IMR-90 (cell line): ENCODE measurements around the gene ATP10A. TPM values are rescaled to one million over a fixed set of nuclear protein-coding genes. Genes with fewer than 3 reads are reported as not detected.

ENCODE experiments used
- ATAC-seq: fragments of 200-7000 bp; cut with Tn5 transposase; 2 replicates; pipeline ENCODE4 v1.9.1; 2020; ENCODE audit warnings: low read depth, mild to moderate bottlenecking, moderate library complexity
- BruUV-seq: library from RNA; stranded (reverse); fragments of 400-500 nt; replicated peaks from 2 replicates; lab custom pipeline; 2021; lab: Mats Ljungman, UMichigan
- CTCF ChIA-PET: fragments of 300-600 bp; formaldehyde crosslinking; extraction: SDS; loops from one replicate; lab custom pipeline; 2021; ENCODE audit warnings: antibody characterized with exemption; lab: Yijun Ruan, JAX
- POLR2A ChIA-PET: fragments of 300-600 bp; sonication (Branson Sonifier 250); formaldehyde crosslinking; loops from one replicate; lab custom pipeline; 2022; ENCODE audit warnings: antibody characterized with exemption; ENCODE audit not compliant: unreplicated experiment; lab: Charles Lee
- DNase-seq: peaks from one replicate; pipeline ENCODE4 v3.0.0; 2013
- H2AFZ ChIP-seq: replicated peaks from 2 replicates; pipeline ENCODE3; 2013; ENCODE audit warnings: low read length, mild to moderate bottlenecking; ENCODE audit not compliant: poor library complexity
- H2AK5ac ChIP-seq: 2 replicates; pipeline ENCODE4 v1.6.1; 2013; ENCODE audit warnings: low read depth, low read length, inconsistent platforms
- H2AK9ac ChIP-seq: replicated peaks from 2 replicates; pipeline ENCODE3; 2013; ENCODE audit warnings: mild to moderate bottlenecking, low read depth, low read length, moderate library complexity; ENCODE audit not compliant: poor library complexity
- H2BK120ac ChIP-seq: 2 replicates; pipeline ENCODE4 v1.6.1; 2013; ENCODE audit warnings: low read depth, low read length, inconsistent platforms
- H2BK15ac ChIP-seq: 3 replicates; pipeline ENCODE4 v1.6.1; 2013; ENCODE audit warnings: low read depth, low read length, inconsistent platforms
- H2BK20ac ChIP-seq: 2 replicates; pipeline ENCODE4 v1.6.1; 2013; ENCODE audit warnings: low read depth, mild to moderate bottlenecking, inconsistent platforms, low read length, moderate library complexity
- H2BK5ac ChIP-seq: 2 replicates; pipeline ENCODE4 v1.6.1; 2013; ENCODE audit warnings: mild to moderate bottlenecking, low read depth, low read length, inconsistent platforms; ENCODE audit not compliant: poor library complexity, severe bottlenecking
- H3K14ac ChIP-seq: replicated peaks from 2 replicates; pipeline ENCODE4 v1.6.1; 2013; ENCODE audit warnings: low read depth, low read length, inconsistent platforms
- H3K18ac ChIP-seq: 2 replicates; pipeline ENCODE4 v1.6.1; 2013; ENCODE audit warnings: low read depth, low read length, control low read depth
- H3K23ac ChIP-seq: 2 replicates; pipeline ENCODE4 v1.6.1; 2013; ENCODE audit warnings: low read depth, low read length, inconsistent platforms
- H3K27ac ChIP-seq: 2 replicates; pipeline ENCODE4 v1.5.1; 2013; ENCODE audit warnings: mild to moderate bottlenecking, control low read depth, low read length; ENCODE audit not compliant: insufficient read depth
- H3K27me3 ChIP-seq: 2 replicates; pipeline ENCODE4 v1.6.1; 2013; ENCODE audit warnings: low read length; ENCODE audit not compliant: control insufficient read depth, insufficient read depth
- H3K36me3 ChIP-seq: 2 replicates; pipeline ENCODE4 v1.6.1; 2013; ENCODE audit warnings: low read length, mixed read lengths; ENCODE audit not compliant: control insufficient read depth, insufficient read depth
- H3K4ac ChIP-seq: 2 replicates; pipeline ENCODE4 v1.6.1; 2013; ENCODE audit warnings: low read depth, low read length, inconsistent platforms
- H3K4me1 ChIP-seq: 2 replicates; pipeline ENCODE4 v1.6.1; 2013; ENCODE audit warnings: low read length, mixed read lengths; ENCODE audit not compliant: control insufficient read depth, insufficient read depth
- H3K4me2 ChIP-seq: 2 replicates; pipeline ENCODE4 v1.6.1; 2013; ENCODE audit warnings: low read depth, mild to moderate bottlenecking, control low read depth, low read length, moderate library complexity
- H3K4me3 ChIP-seq: 2 replicates; pipeline ENCODE4 v1.5.1; 2013; ENCODE audit warnings: low read depth, mild to moderate bottlenecking, control low read depth, low read length, moderate library complexity; ENCODE audit not compliant: insufficient read depth
- H3K56ac ChIP-seq: 2 replicates; pipeline ENCODE4 v1.6.1; 2013; ENCODE audit warnings: low read length, inconsistent platforms; ENCODE audit not compliant: insufficient read depth; ENCODE audit errors: extremely low read depth
- H3K79me1 ChIP-seq, 2 experiments: 2 replicates each; pipeline ENCODE4 v1.6.1; 2013; ENCODE audit warnings: low read length in 2 of 2, inconsistent platforms in 1 of 2, low read depth in 1 of 2
- H3K9ac ChIP-seq: 2 replicates; pipeline ENCODE4 v1.6.1; 2013; ENCODE audit warnings: low read depth, low read length, control low read depth
- H3K9me1 ChIP-seq: 2 replicates; pipeline ENCODE4 v1.6.1; 2013; ENCODE audit warnings: low read length, inconsistent platforms; ENCODE audit not compliant: insufficient read depth
- H3K9me3 ChIP-seq: 2 replicates; pipeline ENCODE4 v1.6.1; 2013; ENCODE audit warnings: low read length; ENCODE audit not compliant: control insufficient read depth, insufficient read depth
- H4K20me1 ChIP-seq: 2 replicates; pipeline ENCODE4 v1.6.1; 2013; ENCODE audit warnings: low read length, inconsistent platforms; ENCODE audit not compliant: insufficient read depth
- H4K5ac ChIP-seq: 2 replicates; pipeline ENCODE4 v1.6.1; 2013; ENCODE audit warnings: mild to moderate bottlenecking, low read depth, low read length, control low read depth
- H4K8ac ChIP-seq, 2 experiments: 2 replicates each; pipeline ENCODE4 v1.6.1; 2013; ENCODE audit warnings: low read depth in 2 of 2, low read length in 2 of 2, control low read depth in 1 of 2, inconsistent platforms in 1 of 2
- H4K91ac ChIP-seq: 2 replicates; pipeline ENCODE4 v1.6.1; 2013; ENCODE audit warnings: low read depth, low read length, inconsistent platforms; ENCODE audit not compliant: insufficient read depth
- BHLHE40 ChIP-seq: fragments of 150-350 bp; IDR thresholded peaks from 2 replicates; pipeline ENCODE4 v1.6.1; 2016; ENCODE audit warnings: mild to moderate bottlenecking, low read depth, low read length
- CEBPB ChIP-seq: IDR thresholded peaks from 2 replicates; pipeline ENCODE4 v1.6.1; 2012; ENCODE audit warnings: low read depth, low read length, improper control_type of control experiment
- CHD1 ChIP-seq: IDR thresholded peaks from 2 replicates; pipeline ENCODE4 v1.6.1; 2012; ENCODE audit warnings: low read depth, low read length, improper control_type of control experiment
- CTCF ChIP-seq: conservative IDR thresholded peaks from 2 replicates; pipeline ENCODE4 v1.5.1; 2012; ENCODE audit warnings: mild to moderate bottlenecking, low read depth, low read length, improper control_type of control experiment
- ELK1 ChIP-seq: fragments of 150-350 bp; IDR thresholded peaks from 2 replicates; pipeline ENCODE4 v1.6.1; 2016; ENCODE audit warnings: low read depth, mild to moderate bottlenecking, low read length, moderate library complexity, borderline replicate concordance
- FOS ChIP-seq: fragments of 150-350 bp; IDR thresholded peaks from 2 replicates; pipeline ENCODE4 v1.6.1; 2016; ENCODE audit warnings: low read depth, low read length
- MAFK ChIP-seq: IDR thresholded peaks from 2 replicates; pipeline ENCODE4 v1.6.1; 2012; ENCODE audit warnings: low read depth, low read length, improper control_type of control experiment
- MAZ ChIP-seq: IDR thresholded peaks from 2 replicates; pipeline ENCODE4 v1.6.1; 2012; ENCODE audit warnings: low read depth, mild to moderate bottlenecking, low read length, improper control_type of control experiment, moderate library complexity, borderline replicate concordance
- MXI1 ChIP-seq: IDR thresholded peaks from 2 replicates; pipeline ENCODE4 v1.6.1; 2012; ENCODE audit warnings: low read depth, mild to moderate bottlenecking, low read length, moderate library complexity, borderline replicate concordance
- NFE2L2 ChIP-seq: fragments of 150-350 bp; IDR thresholded peaks from 2 replicates; pipeline ENCODE4 v1.6.1; 2016; ENCODE audit warnings: low read depth, mild to moderate bottlenecking, low read length
- POLR2A ChIP-seq: IDR thresholded peaks from 2 replicates; pipeline ENCODE4 v1.6.1; 2012; ENCODE audit warnings: mild to moderate bottlenecking, low read depth, low read length
- RCOR1 ChIP-seq: IDR thresholded peaks from 2 replicates; pipeline ENCODE4 v1.6.1; 2012; ENCODE audit warnings: mild to moderate bottlenecking, low read length, improper control_type of control experiment; ENCODE audit not compliant: insufficient replicate concordance
- RFX5 ChIP-seq: IDR thresholded peaks from 2 replicates; pipeline ENCODE4 v1.8.0; 2012; ENCODE audit warnings: low read depth, mild to moderate bottlenecking, low read length, moderate library complexity
- SMC3 ChIP-seq: fragments of 150-350 bp; IDR thresholded peaks from 2 replicates; pipeline ENCODE4 v1.6.1; 2016; ENCODE audit warnings: low read depth, mild to moderate bottlenecking, antibody characterized with exemption, low read length, moderate library complexity
- USF2 ChIP-seq: fragments of 150-350 bp; IDR thresholded peaks from 2 replicates; pipeline ENCODE4 v1.6.1; 2017; ENCODE audit warnings: mild to moderate bottlenecking, antibody characterized with exemption, low read length, low read depth
- WGBS, 2 experiments: methylation state at CpG; one replicate each; pipeline versions ENCODE4 v1.1.5 to v1.1.7; 2013; ENCODE audit warnings: missing lambda C conversion rate in 2 of 2; ENCODE audit not compliant: insufficient read length in 1 of 2; ENCODE audit errors: extremely low coverage in 2 of 2; 5-methylcytosine and 5-hydroxymethylcytosine counted together
- dilution Hi-C: fragments of 300-500 bp; cut with HindIII; formaldehyde crosslinking; loops from one replicate; pipeline ENCODE4 v1.14.3; 2018; ENCODE audit warnings: low sequenced_read_pairs; ENCODE audit not compliant: unreplicated experiment
- in situ Hi-C: fragments of 300-500 bp; cut with MboI; formaldehyde crosslinking; loops from 3 replicates; pipeline ENCODE4 v1.14.3; 2019; ENCODE audit warnings: low sequenced_read_pairs, inconsistent platforms, mixed read lengths
- intact Hi-C: fragments of 100-400 bp; cut with micrococcal nuclease; formaldehyde crosslinking; loops from 2 replicates; pipeline ENCODE4 v1.10.0; 2022
- polyA plus RNA-seq, 3 experiments: library from polyadenylated mRNA; depleted of rRNA; stranded (reverse); fragments of >200 nt; gene quantifications; 2 replicates each; pipeline ENCODE4 v1.2.3, GENCODE V29; 2012; ENCODE audit warnings: low replicate concordance in 1 of 3
- total RNA-seq: library from RNA; depleted of rRNA; stranded (reverse); fragments of >200 nt; gene quantifications from 2 replicates; pipeline ENCODE4 v1.2.3, GENCODE V29; 2012

Gene ATP10A
- total and polyA plus RNA-seq, 2 of the 4 experiments (the other 2 are of a cell fraction): 13.8 to 16.0 TPM

- H3K4me3 ChIP-seq: no peak overlapping the region
- ChIA-PET CTCF (no interaction called here), POLR2A (no interaction called here)
- H3K9me3 ChIP-seq: no peaks in the 10 kb centered on the region
- intact Hi-C loops: no loop called here
- no peak overlapping the region for H2BK5ac ChIP-seq
- H3K14ac ChIP-seq: no peak overlapping the region
- no peak overlapping the region for H2AK9ac ChIP-seq
- BruUV-seq: no TSS peak
- no peak overlapping the region for H3K56ac ChIP-seq
- no peak overlapping the region for H4K8ac ChIP-seq
- no peak overlapping the region for H4K5ac ChIP-seq
- in situ Hi-C loops: no loop called here
- no peaks in the 10 kb centered on the region for H3K27me3 ChIP-seq
- no peak overlapping the region for H3K18ac ChIP-seq
- H3K79me1 ChIP-seq: peaks cover 17 to 39% of the 10 kb centered on the region in 2 experiments
- no peak overlapping the region for H3K4me2 ChIP-seq
- no peak overlapping the region for H3K27ac ChIP-seq
- 86% methylated on average over 7 of the region's 22 CpGs; no CpG with 5 or more reads in 1 of the 2 experiments for WGBS, 2 experiments
- no peaks in the 10 kb centered on the region for H4K20me1 ChIP-seq
- H2BK120ac ChIP-seq: no peak overlapping the region
- DNase-seq (no peak), ATAC-seq (no peak)
- H2BK20ac ChIP-seq: no peak overlapping the region
- H3K23ac ChIP-seq: no peak overlapping the region
- H3K9ac ChIP-seq: no peak overlapping the region
- no peak overlapping the region for H3K4ac ChIP-seq
- H4K91ac ChIP-seq: no peak overlapping the region
- H3K9me1 ChIP-seq: peaks cover 23% of the 10 kb centered on the region
- no peak overlapping the region for H2BK15ac ChIP-seq
- peaks cover 13% of the 10 kb centered on the region for H3K4me1 ChIP-seq
- peak overlapping the region; percentile 32 for H2AFZ ChIP-seq
- dilution Hi-C loops: no loop called here
- no peak overlapping the region for H2AK5ac ChIP-seq
- H3K36me3 ChIP-seq: no peaks in the 10 kb centered on the region; the same call in 1 of the 2 replicates
- TF ChIP-seq SMC3 (no peak), FOS (no peak), USF2 (no peak), NFE2L2 (no peak), CEBPB (no peak), BHLHE40 (no peak), MAZ (no peak), RFX5 (no peak), MAFK (no peak), POLR2A (no peak), MXI1 (no peak), CHD1 (no peak), CTCF (no peak), RCOR1 (no peak), ELK1 (no peak)
These were observed 129.1 kb downstream of the ATP10A start for GRCh38 chr15:25733856-25734679.
